Nephron (organoid): ENCODE measurements around the gene KRTAP10-7.
"Not testable (repeated sequence)": the region's sequence is repeated elsewhere in the genome, so short reads cannot be mapped to it uniquely, and the experiment has no call there.

Experiments used
- H3K27ac Mint-ChIP-seq, 3 experiments: 2 replicates each; pipeline ENCODE4 v1.8.0; 2020; ENCODE audit warnings: mixed read lengths in 3 of 3, mild to moderate bottlenecking in 2 of 3, moderate library complexity in 1 of 3
- H3K27me3 Mint-ChIP-seq: 2 replicates; pipeline ENCODE4 v1.8.0; 2021; ENCODE audit warnings: low read depth, mild to moderate bottlenecking, moderate library complexity, mixed read lengths
- H3K36me3 Mint-ChIP-seq: 2 replicates; pipeline ENCODE4 v1.8.0; 2020; ENCODE audit warnings: low read depth, mixed read lengths
- H3K4me1 Mint-ChIP-seq: 2 replicates; pipeline ENCODE4 v1.8.0; 2020; ENCODE audit warnings: mixed read lengths
- H3K4me3 Mint-ChIP-seq, 3 experiments: 2 replicates each; pipeline ENCODE4 v1.8.0; 2020; ENCODE audit warnings: mild to moderate bottlenecking in 3 of 3, mixed read lengths in 3 of 3, moderate library complexity in 2 of 3
- H3K9me3 Mint-ChIP-seq: 2 replicates; pipeline ENCODE4 v1.8.0; 2020; ENCODE audit warnings: mixed read lengths
- TF ChIP-seq, protein P1 (sequence below), 3 experiments: fragments of 200-600 bp; sonication (generic); IDR thresholded peaks; one replicate each; pipeline ENCODE4 v1.5.0; 2021; ENCODE audit warnings: antibody characterized with exemption in 3 of 3; ENCODE audit not compliant: unreplicated experiment in 3 of 3

Gene KRTAP10-7

DNA sequence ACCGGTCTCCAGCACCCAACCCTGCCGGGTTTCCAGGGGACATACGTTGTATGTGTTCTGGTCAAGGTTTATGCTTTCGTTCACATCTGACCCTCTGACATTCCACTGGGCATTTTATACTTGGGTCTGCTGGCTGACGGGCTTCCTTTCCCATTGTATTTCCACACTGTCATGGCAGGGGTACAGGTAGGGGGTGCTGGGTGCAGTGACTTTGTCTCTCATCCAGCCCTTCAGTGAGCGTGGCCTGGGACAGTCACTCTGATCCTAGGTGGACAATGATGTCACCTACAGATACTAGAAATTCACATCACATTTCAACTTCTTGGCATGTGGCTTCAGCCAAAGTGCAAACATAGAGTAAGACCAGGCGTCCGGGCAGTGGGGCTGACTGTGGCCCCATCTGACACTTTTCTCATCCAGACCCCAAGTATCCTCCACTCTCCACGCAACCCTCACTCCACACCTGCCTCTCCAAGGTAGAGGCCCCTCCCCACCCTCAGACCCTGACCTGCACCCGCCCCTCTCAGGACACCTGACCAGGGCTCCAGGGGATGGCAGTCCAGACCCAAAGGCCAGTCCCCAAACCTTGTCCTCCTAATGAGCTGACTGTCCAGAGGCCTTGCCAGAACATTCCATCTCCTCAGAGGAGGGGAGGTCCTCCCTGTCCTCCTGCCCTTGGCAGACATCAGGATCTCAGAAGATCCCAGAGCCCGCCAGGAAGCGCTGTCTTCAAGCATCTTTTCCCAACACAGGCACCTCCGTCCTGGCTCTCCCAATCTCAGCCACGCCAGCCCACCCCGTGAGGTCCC lies 36.0 kb downstream of the KRTAP10-7 start:
- Mint-ChIP-seq H3K36me3 (no peaks in the 10 kb centered on the region), H3K9me3 (peaks cover 36% of the 10 kb centered on the region), H3K4me1 (no peaks in the 10 kb centered on the region), H3K4me3 (no peak overlapping the region), H3K27me3 (peaks cover 18% of the 10 kb centered on the region), H3K27ac (no peak overlapping the region)
- TF ChIP-seq, protein P1, sequence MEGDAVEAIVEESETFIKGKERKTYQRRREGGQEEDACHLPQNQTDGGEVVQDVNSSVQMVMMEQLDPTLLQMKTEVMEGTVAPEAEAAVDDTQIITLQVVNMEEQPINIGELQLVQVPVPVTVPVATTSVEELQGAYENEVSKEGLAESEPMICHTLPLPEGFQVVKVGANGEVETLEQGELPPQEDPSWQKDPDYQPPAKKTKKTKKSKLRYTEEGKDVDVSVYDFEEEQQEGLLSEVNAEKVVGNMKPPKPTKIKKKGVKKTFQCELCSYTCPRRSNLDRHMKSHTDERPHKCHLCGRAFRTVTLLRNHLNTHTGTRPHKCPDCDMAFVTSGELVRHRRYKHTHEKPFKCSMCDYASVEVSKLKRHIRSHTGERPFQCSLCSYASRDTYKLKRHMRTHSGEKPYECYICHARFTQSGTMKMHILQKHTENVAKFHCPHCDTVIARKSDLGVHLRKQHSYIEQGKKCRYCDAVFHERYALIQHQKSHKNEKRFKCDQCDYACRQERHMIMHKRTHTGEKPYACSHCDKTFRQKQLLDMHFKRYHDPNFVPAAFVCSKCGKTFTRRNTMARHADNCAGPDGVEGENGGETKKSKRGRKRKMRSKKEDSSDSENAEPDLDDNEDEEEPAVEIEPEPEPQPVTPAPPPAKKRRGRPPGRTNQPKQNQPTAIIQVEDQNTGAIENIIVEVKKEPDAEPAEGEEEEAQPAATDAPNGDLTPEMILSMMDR (IDR thresholded peaks at IDR 0.05; ENCODE audit: unreplicated experiment in 3 of 3) = no peak

DNA sequence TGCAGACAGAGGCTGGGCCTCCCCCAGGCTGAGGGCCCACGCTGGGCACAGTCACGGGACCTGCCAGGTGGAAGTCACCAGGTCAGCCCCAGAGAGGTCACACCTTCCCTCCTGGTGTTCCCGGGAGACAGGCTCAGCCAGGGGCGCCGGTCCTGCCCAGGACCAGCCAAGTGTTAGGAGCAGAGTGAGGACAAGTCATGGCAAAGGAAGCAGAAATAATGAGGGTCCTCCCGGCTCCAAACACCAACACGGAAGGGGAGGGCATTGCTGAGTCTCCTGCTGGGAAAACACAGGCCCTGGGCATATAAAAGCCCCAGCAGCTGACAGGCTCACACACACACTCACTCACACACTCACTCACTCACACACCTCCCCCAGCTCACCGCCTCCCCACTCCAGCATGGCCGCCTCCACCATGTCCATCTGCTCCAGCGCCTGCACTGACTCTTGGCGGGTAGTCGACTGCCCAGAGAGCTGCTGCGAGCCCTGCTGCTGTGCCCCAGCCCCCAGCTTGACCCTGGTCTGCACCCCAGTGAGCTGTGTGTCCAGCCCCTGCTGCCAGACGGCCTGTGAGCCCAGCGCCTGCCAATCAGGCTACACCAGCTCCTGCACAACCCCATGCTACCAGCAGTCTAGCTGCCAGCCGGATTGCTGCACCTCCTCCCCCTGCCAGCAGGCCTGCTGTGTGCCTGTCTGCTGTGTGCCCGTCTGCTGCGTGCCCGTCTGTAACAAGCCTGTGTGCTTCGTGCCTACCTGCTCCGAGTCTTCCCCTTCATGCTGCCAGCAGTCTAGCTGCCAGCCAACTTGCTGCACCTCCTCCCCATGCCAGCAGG lies 36.8 kb downstream of the KRTAP10-7 start, which contains the start of gene KRTAP10-10:
TSS of gene KRTAP10-10 (plus strand) at position 339 of the 833 bp plus-strand sequence. CDS start at position 401, 62 bp downstream.
- H3K4me1 Mint-ChIP-seq = no peaks in the 10 kb centered on the region
- no peak within 1 kb of the TSS for H3K27ac Mint-ChIP-seq
- no peak within 1 kb of the TSS for H3K4me3 Mint-ChIP-seq
- H3K36me3 Mint-ChIP-seq = no peaks in the 10 kb centered on the region
- peaks cover 33% of the 10 kb centered on the region for H3K9me3 Mint-ChIP-seq
- peaks cover 18% of the 10 kb centered on the region for H3K27me3 Mint-ChIP-seq
- TF ChIP-seq, protein P1 (IDR thresholded peaks at IDR 0.05; ENCODE audit: unreplicated experiment in 3 of 3) = no peak

DNA sequence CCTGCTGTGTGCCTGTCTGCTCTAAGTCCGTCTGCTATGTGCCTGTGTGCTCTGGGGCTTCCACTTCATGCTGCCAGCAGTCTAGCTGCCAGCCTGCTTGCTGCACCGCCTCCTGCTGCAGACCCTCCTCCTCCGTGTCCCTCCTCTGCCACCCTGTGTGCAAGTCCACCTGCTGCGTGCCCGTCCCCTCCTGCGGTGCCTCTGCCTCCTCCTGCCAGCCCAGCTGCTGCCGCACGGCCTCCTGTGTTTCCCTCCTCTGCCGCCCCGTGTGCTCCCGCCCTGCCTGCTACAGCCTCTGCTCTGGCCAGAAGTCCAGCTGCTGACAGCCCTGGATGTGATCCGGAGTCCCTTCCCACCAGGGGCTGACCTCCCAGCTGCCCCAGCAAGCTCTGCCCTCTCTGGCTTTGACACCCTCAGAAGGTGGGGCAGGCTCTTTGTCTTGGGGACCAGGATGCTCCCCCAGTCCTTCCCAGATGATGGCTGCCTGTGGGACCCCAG lies 37.5 kb downstream of the KRTAP10-7 start:
- Mint-ChIP-seq H3K27me3 (peaks cover 18% of the 10 kb centered on the region), H3K9me3 (peaks cover 33% of the 10 kb centered on the region)
- H3K4me1 Mint-ChIP-seq, H3K27ac Mint-ChIP-seq, H3K36me3 Mint-ChIP-seq, H3K4me3 Mint-ChIP-seq: not testable (repeated sequence)

DNA sequence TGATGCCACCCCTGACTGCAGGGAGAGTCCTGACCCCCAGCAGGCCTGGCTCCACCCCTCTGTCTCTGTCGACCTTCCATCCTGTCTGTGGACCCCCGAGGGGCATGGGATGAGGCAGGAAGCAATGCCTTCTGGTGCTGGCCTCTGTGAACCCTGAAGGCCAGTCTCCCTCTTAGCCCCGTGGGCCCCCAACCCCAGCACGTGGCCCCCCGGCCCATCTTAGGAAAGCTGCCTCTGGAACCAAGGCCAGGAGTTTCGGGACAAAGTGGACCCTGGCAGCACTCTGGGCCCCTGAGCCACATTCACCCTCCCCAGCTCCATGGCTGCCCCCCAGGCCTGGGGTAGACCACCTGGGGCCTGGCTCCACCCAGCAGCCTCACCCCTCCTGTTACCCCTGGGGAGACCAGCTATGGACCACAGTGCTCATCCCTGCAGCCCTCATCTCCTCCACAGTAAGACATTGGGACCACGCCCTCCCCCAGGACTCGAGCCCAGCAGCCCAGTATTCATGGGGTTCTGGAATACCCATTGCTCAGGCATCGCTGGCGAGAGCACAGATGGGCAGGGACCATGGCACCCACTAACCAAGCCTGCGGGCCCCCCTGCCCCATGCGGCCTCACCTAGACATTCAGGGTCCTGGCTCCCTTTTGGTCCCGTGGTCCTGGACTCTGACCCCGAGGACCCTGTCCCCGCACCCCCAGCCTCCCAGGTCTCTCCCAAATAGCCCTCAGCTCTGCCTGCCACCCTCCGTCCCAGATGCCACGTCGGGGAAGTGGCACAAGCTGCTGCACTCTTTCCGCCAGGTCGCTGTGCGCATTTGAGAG lies 38.3 kb downstream of the KRTAP10-7 start:
- H3K4me3 Mint-ChIP-seq, H3K36me3 Mint-ChIP-seq, H3K27ac Mint-ChIP-seq, H3K4me1 Mint-ChIP-seq: not testable (repeated sequence)
- Mint-ChIP-seq H3K9me3 (peaks cover 35% of the 10 kb centered on the region), H3K27me3 (peaks cover 13% of the 10 kb centered on the region)

GRCh38 chr21:44639331-44639655 lies 38.9 kb downstream of the KRTAP10-7 start:
- H3K36me3 Mint-ChIP-seq = no peaks in the 10 kb centered on the region
- no peak overlapping the region for H3K27ac Mint-ChIP-seq
- peaks cover 40% of the 10 kb centered on the region for H3K9me3 Mint-ChIP-seq
- H3K4me3 Mint-ChIP-seq = no peak overlapping the region
- TF ChIP-seq, protein P1 (IDR thresholded peaks at IDR 0.05; ENCODE audit: unreplicated experiment in 3 of 3) = no peak
- peaks cover 13% of the 10 kb centered on the region for H3K27me3 Mint-ChIP-seq
- H3K4me1 Mint-ChIP-seq = no peaks in the 10 kb centered on the region

DNA sequence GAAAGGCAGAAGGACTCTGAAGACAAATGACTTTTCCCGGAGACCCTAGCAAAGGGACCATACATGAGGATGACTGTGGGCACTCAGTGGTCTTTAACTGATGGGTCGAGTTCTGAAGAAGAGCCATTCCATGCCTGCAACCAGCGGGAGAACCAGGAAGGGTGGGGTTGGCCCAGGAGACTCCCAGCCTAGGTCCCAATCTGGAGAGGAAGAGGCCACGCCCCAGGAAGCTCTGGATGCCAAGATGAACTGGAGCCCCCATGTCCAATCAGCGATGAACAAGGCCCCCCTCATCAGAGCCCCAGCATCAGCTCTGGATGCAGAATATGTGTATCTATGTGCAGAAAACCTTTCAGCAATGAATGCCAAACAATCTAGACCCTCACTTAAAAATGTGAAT lies 40.4 kb downstream of the KRTAP10-7 start:
- Mint-ChIP-seq H3K27me3 (peaks cover 9% of the 10 kb centered on the region), H3K4me1 (no peaks in the 10 kb centered on the region), H3K27ac (no peak overlapping the region), H3K36me3 (peaks cover 8% of the 10 kb centered on the region), H3K4me3 (no peak overlapping the region), H3K9me3 (peaks cover 47% of the 10 kb centered on the region)
- TF ChIP-seq, protein P1 (IDR thresholded peaks at IDR 0.05; ENCODE audit: unreplicated experiment in 3 of 3) = no peak
